HepG2 (cell line): ENCODE data around the gene ERCC4.

ENCODE experiments used
- CHCHD3 ChIP-seq: sonication (generic); formaldehyde crosslinking; IDR thresholded peaks from 2 replicates; pipeline ENCODE4 v1.8.0; 2022; ENCODE audit warnings: mild to moderate bottlenecking, missing genetic modification reagents, moderate library complexity
- CTCF ChIP-seq: sonication (generic); formaldehyde crosslinking; IDR thresholded peaks from 2 replicates; pipeline ENCODE4 v1.5.0; 2020; ENCODE audit warnings: mild to moderate bottlenecking, missing genetic modification reagents, moderate library complexity
- ERF ChIP-seq: IDR thresholded peaks from 2 replicates; pipeline ENCODE4 v1.6.1; 2018; ENCODE audit warnings: missing biosample characterization, missing genetic modification reagents
- POLR2A ChIP-seq, 2 experiments: IDR thresholded peaks; 2 replicates each; pipeline ENCODE4 v1.6.1; 2011; ENCODE audit warnings: low read depth in 2 of 2, low read length in 2 of 2, mild to moderate bottlenecking in 1 of 2, moderate library complexity in 1 of 2; ENCODE audit not compliant: insufficient read depth in 1 of 2
- SP1 ChIP-seq, 2 experiments: fragments of 450-650 bp in 1 of 2; sonication (generic) in 1 of 2; formaldehyde crosslinking in 1 of 2; IDR thresholded peaks; 2 replicates each; pipeline versions ENCODE4 v1.4.0 to v1.6.1; 2016 to 2020; ENCODE audit warnings: missing genetic modification reagents in 1 of 2
- TBP ChIP-seq: sonication (generic); formaldehyde crosslinking; IDR thresholded peaks from 2 replicates; pipeline ENCODE4 v1.5.0; 2020; ENCODE audit warnings: missing genetic modification reagents
- YY1 ChIP-seq: IDR thresholded peaks from 2 replicates; pipeline ENCODE4 v1.6.1; 2011; ENCODE audit warnings: low read length, low read depth, moderate library complexity, mild to moderate bottlenecking; ENCODE audit not compliant: insufficient read depth, insufficient replicate concordance
- ZFP36 ChIP-seq: fragments of 150-350 bp; IDR thresholded peaks from 2 replicates; pipeline ENCODE4 v1.6.1; 2018; ENCODE audit warnings: borderline replicate concordance, low read length, low read depth; ENCODE audit not compliant: partially characterized antibody
- ZNF777 ChIP-seq: sonication (generic); formaldehyde crosslinking; IDR thresholded peaks from 2 replicates; pipeline ENCODE4 v1.4.0; 2020; ENCODE audit warnings: missing genetic modification reagents
- TF ChIP-seq, protein P1 (sequence below): IDR thresholded peaks from 2 replicates; pipeline ENCODE4 v1.6.1; 2012; ENCODE audit warnings: inconsistent platforms
- TF ChIP-seq, protein P2 (sequence below): sonication (generic); formaldehyde crosslinking; IDR thresholded peaks from 2 replicates; pipeline ENCODE4 v1.4.0; 2020; ENCODE audit warnings: missing genetic modification reagents

- no peak for TF ChIP-seq YY1
- TF ChIP-seq ZNF777 (CRISPR knock-in tag): no peak
- no peak for TF ChIP-seq TBP (CRISPR knock-in tag)
- no peak for TF ChIP-seq CTCF
- no peak for TF ChIP-seq CHCHD3
- TF ChIP-seq POLR2A (IDR thresholded peaks at IDR 0.05; ENCODE audit: insufficient read depth in 1 of 2, low read depth in 2 of 2, low read length in 2 of 2): no peak
- no peak for TF ChIP-seq ERF
- TF ChIP-seq SP1 (IDR thresholded peaks at IDR 0.05): no peak
- no peak for TF ChIP-seq SP1 (CRISPR knock-in tag; IDR thresholded peaks at IDR 0.05)
- TF ChIP-seq ZFP36: no peak
- TF ChIP-seq, protein P1, sequence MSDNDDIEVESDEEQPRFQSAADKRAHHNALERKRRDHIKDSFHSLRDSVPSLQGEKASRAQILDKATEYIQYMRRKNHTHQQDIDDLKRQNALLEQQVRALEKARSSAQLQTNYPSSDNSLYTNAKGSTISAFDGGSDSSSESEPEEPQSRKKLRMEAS: no peak
- TF ChIP-seq, protein P2, sequence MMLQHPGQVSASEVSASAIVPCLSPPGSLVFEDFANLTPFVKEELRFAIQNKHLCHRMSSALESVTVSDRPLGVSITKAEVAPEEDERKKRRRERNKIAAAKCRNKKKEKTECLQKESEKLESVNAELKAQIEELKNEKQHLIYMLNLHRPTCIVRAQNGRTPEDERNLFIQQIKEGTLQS (CRISPR knock-in tag): no peak
Observed at GRCh38 chr16:13875614-13876284, 44.2 kb upstream of the ERCC4 start.
